ENCODE measurements around the gene LAPTM5.
"Not testable (repeated sequence)": the region's sequence is repeated elsewhere in the genome, so short reads cannot be mapped to it uniquely, and the experiment has no call there.

GRCh38 chr1:30766948-30767347 lies 9.4 kb upstream of the LAPTM5 start:
- TF ChIP-seq CTCF, POLR2A (IDR thresholded peaks at IDR 0.05): not testable (repeated sequence)

All from thyroid gland (tissue), 4 donors.